Right lobe of liver (tissue), 4 donors: Measurements from ENCODE around the gene ZNF532.

Experiments used
- CTCF ChIP-seq, 4 donors: fragments of 200-600 bp in 3 of 4; fragments of 450-650 bp in 1 of 4; IDR thresholded peaks; one replicate each; pipeline versions ENCODE4 v1.5.1 to v1.8.0; 2016 to 2022; ENCODE audit warnings: antibody characterized with exemption in 4 of 4, mild to moderate bottlenecking in 2 of 4
- POLR2A ChIP-seq: fragments of 450-650 bp; IDR thresholded peaks from one replicate; pipeline ENCODE4 v1.6.1; 2017; ENCODE audit warnings: antibody characterized with exemption, mild to moderate bottlenecking
- donor health status: DM: no; HTN: no; CAD: no.
- donor health status: DM: no; HTN: no; CAD: no.
- donor health status: DM: no; HTN: yes; CAD: no.

GRCh38 chr18:58998401-58999203 is 133.9 kb downstream of the ZNF532 start:
- TF ChIP-seq CTCF (IDR thresholded peaks at IDR 0.05) = no peak
- no peak for TF ChIP-seq POLR2A
